Esophagus muscularis mucosa (tissue), 4 donors: Measurements from ENCODE around the gene HS6ST3. TPM values are rescaled to one million over a fixed set of nuclear protein-coding genes. Genes with fewer than 3 reads are reported as not detected.
A peak's percentile ranks its signal among the peaks of the same experiment; 100 is the strongest.

Source experiments
- DNase-seq: peaks from one replicate; pipeline ENCODE4 v3.0.0-alpha.2; 2017; ENCODE audit errors: extremely low spot score
- H3K27ac ChIP-seq, 4 donors: fragments of 200-600 bp; sonication (generic); replicated peaks in 1 of 4; 1 replicate in 3 of 4; 2 replicates in 1 of 4; pipeline ENCODE4 v1.5.1; 2016 to 2019; ENCODE audit warnings: mild to moderate bottlenecking in 1 of 4
- H3K27me3 ChIP-seq, 4 donors: fragments of 200-600 bp; sonication (generic); one replicate each; pipeline versions ENCODE4 v1.5.1 to v1.6.0; 2016 to 2019
- H3K36me3 ChIP-seq, 4 donors: fragments of 200-600 bp; sonication (generic); one replicate each; pipeline ENCODE4 v1.5.1; 2016 to 2019
- H3K4me1 ChIP-seq, 4 donors: fragments of 200-600 bp; sonication (generic); one replicate each; pipeline ENCODE4 v1.5.1; 2016 to 2019
- H3K4me3 ChIP-seq, 4 donors: fragments of 200-600 bp; sonication (generic); 1 replicate in 2 of 4; 2 replicates in 2 of 4; pipeline ENCODE4 v1.5.1; 2016 to 2019; ENCODE audit warnings: mild to moderate bottlenecking in 4 of 4, moderate library complexity in 1 of 4
- H3K9me3 ChIP-seq, 4 donors: fragments of 200-600 bp; sonication (generic); 1 replicate in 3 of 4; 2 replicates in 1 of 4; pipeline ENCODE4 v1.5.1; 2016 to 2019
- EP300 ChIP-seq: sonication (generic); formaldehyde crosslinking; IDR thresholded peaks from one replicate; pipeline ENCODE4 v1.6.1; 2017; ENCODE audit warnings: antibody characterized with exemption
- POLR2A ChIP-seq: fragments of 450-650 bp; IDR thresholded peaks from one replicate; pipeline ENCODE4 v1.6.1; 2017; ENCODE audit warnings: antibody characterized with exemption, moderate library complexity, mild to moderate bottlenecking, low read depth
- POLR2AphosphoS5 ChIP-seq, 2 donors: sonication (generic); formaldehyde crosslinking; IDR thresholded peaks; one replicate each; pipeline ENCODE4 v1.6.1; 2017; ENCODE audit warnings: antibody characterized with exemption in 2 of 2
- WGBS: methylation state at CpG from one replicate; pipeline ENCODE4 v1.1.5; 2018; 5-methylcytosine and 5-hydroxymethylcytosine counted together
- intact Hi-C: fragments of 100-400 bp; cut with DNase I; formaldehyde crosslinking; loops from one replicate; pipeline ENCODE4 v1.15.1; 2023
- total RNA-seq, 4 donors: library from RNA; depleted of rRNA; stranded (reverse); fragments of >200 nt; gene quantifications; one replicate each; pipeline versions ENCODE4 v1.1.0 to v1.2.1, GENCODE V29; 2016
- TF ChIP-seq, protein P1 (sequence below), 3 experiments: fragments of 200-600 bp in 2 of 3; fragments of 450-650 bp in 1 of 3; sonication (generic) in 2 of 3; IDR thresholded peaks; one replicate each; pipeline ENCODE4 v1.5.1; 2017 to 2019; ENCODE audit warnings: antibody characterized with exemption in 3 of 3, mild to moderate bottlenecking in 2 of 3, moderate library complexity in 1 of 3

Gene HS6ST3
- total RNA-seq, 4 donors from 2014 or later = 4.6 to 12.4 (median 7.9) TPM

DNA sequence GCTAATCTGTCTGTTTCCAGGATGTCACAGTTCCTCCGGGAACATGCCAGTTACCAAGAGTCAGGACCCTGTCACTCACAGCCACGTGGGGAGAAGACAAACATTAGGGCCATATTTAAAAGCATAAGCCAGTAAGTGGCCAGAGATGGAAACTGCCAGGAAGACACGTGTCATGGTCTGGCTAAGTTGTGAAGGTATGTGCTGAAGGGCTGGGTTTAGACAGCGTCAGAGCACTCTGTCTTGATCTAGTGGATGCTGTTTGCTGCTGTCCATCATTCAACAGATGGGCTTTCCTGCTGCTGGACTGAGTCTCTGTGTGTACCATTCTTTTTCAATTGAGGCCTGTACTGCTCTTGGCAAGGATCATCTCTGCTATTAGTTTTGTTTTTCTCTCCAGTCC, 128.6 kb downstream of the HS6ST3 start:
- Histone ChIP-seq H3K9me3 (no peaks in the 10 kb centered on the region), H3K27ac (peak overlapping the region in 3 of 4 donors; percentile 7 to 32 (median 17)), H3K27me3 (no peaks in the 10 kb centered on the region), H3K36me3 (no peaks in the 10 kb centered on the region), H3K4me1 (peaks cover 0 to 49% (median 12%) of the 10 kb centered on the region in 4 donors), H3K4me3 (no peak overlapping the region)
- intact Hi-C loops = no loop called here
- 64% methylated on average over 4 of the region's 4 CpGs for WGBS
- peak in 1 of 2 donors; percentile 17 for TF ChIP-seq POLR2AphosphoS5 (IDR thresholded peaks at IDR 0.05)
- TF ChIP-seq, protein P1, sequence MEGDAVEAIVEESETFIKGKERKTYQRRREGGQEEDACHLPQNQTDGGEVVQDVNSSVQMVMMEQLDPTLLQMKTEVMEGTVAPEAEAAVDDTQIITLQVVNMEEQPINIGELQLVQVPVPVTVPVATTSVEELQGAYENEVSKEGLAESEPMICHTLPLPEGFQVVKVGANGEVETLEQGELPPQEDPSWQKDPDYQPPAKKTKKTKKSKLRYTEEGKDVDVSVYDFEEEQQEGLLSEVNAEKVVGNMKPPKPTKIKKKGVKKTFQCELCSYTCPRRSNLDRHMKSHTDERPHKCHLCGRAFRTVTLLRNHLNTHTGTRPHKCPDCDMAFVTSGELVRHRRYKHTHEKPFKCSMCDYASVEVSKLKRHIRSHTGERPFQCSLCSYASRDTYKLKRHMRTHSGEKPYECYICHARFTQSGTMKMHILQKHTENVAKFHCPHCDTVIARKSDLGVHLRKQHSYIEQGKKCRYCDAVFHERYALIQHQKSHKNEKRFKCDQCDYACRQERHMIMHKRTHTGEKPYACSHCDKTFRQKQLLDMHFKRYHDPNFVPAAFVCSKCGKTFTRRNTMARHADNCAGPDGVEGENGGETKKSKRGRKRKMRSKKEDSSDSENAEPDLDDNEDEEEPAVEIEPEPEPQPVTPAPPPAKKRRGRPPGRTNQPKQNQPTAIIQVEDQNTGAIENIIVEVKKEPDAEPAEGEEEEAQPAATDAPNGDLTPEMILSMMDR (IDR thresholded peaks at IDR 0.05) = no peak
- no peak for DNase-seq

- Histone ChIP-seq H3K36me3 (no peaks in the 10 kb centered on the region), H3K4me1 (peaks cover 0 to 68% (median 14%) of the 10 kb centered on the region in 4 donors), H3K9me3 (no peaks in the 10 kb centered on the region), H3K27ac (peak overlapping the region in 3 of 4 donors; percentile 2 to 77 (median 68)), H3K4me3 (no peak overlapping the region), H3K27me3 (no peaks in the 10 kb centered on the region)
- intact Hi-C loops = no loop called here
- TF ChIP-seq EP300 = no peak
- TF ChIP-seq POLR2A = no peak
- no peak for TF ChIP-seq POLR2AphosphoS5 (IDR thresholded peaks at IDR 0.05)
- TF ChIP-seq, protein P1 (IDR thresholded peaks at IDR 0.05) = no peak
- DNase-seq = no peak
Measured at GRCh38 chr13:96221471-96221870, 131.6 kb downstream of the HS6ST3 start.

DNA sequence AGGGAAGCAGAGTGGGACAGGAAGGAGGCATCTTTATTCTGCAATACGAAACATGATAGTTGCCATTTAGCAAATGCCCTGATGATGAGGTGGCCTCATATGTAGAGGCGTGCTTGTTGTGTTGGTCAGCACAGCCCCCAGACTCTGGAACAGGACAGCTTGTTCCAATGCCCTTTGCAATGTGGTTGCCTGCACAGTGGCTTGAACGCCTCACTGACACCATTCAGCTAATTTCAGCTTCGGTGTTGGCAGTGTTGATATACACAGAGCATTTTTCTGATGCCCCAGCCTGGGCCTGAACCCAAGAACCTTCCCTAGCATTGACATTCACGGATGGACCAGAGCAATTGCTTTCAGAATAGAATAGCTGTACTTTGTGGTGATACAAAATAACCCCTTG, 133.3 kb downstream of the HS6ST3 start:
- WGBS = 73% methylated on average over 5 of the region's 5 CpGs
- no peak for DNase-seq
- Histone ChIP-seq H3K27me3 (no peaks in the 10 kb centered on the region), H3K4me1 (peaks cover 0 to 66% (median 14%) of the 10 kb centered on the region in 4 donors), H3K9me3 (no peaks in the 10 kb centered on the region), H3K27ac (peak overlapping the region; percentile 68 to 77 (median 70)), H3K4me3 (no peak overlapping the region), H3K36me3 (no peaks in the 10 kb centered on the region)
- intact Hi-C loops = no loop called here
- TF ChIP-seq, protein P1 (IDR thresholded peaks at IDR 0.05) = no peak
- TF ChIP-seq POLR2A (no peak), POLR2AphosphoS5 (IDR thresholded peaks at IDR 0.05) (peak; percentile 79 to 92), EP300 (peak; percentile 99)

DNA sequence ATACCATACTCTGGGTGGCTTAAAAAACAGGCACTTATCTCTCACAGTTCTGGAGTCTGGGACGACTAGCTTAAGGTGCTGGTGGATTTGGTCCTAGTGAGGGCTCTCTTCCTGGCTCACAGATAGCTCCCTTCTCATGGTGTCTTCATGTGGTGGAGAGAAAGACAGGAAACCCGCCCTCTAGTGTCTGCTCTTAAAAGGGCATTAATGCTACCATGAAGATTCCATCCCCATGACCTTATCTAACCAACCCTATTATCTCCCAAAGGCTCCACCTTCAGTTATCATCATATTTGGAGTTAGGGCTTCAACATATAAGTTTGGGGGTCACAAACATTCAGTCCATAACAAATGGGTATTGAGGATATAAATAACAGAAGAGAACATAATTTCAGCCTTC, 139.4 kb downstream of the HS6ST3 start:
- intact Hi-C loops = no loop called here
- Histone ChIP-seq H3K9me3 (no peaks in the 10 kb centered on the region), H3K27ac (no peak overlapping the region), H3K36me3 (no peaks in the 10 kb centered on the region), H3K27me3 (no peaks in the 10 kb centered on the region), H3K4me1 (peaks cover 0 to 10% (median 0%) of the 10 kb centered on the region in 4 donors), H3K4me3 (no peak overlapping the region)
- TF ChIP-seq POLR2AphosphoS5 (IDR thresholded peaks at IDR 0.05) = no peak
- TF ChIP-seq EP300 = no peak
- TF ChIP-seq, protein P1 (IDR thresholded peaks at IDR 0.05) = peak; percentile 7 to 34 (median 14)
- TF ChIP-seq POLR2A = no peak
- 27% methylated on average over 2 of the region's 2 CpGs for WGBS
- DNase-seq = no peak

GRCh38 chr13:96238241-96238640, 148.3 kb downstream of the HS6ST3 start:
- 79% methylated on average over 5 of the region's 5 CpGs for WGBS
- Histone ChIP-seq H3K9me3 (no peaks in the 10 kb centered on the region), H3K27me3 (no peaks in the 10 kb centered on the region), H3K4me1 (no peaks in the 10 kb centered on the region), H3K4me3 (no peak overlapping the region), H3K36me3 (no peaks in the 10 kb centered on the region), H3K27ac (no peak overlapping the region)
- TF ChIP-seq EP300 = no peak
- TF ChIP-seq POLR2A = no peak
- no peak for TF ChIP-seq POLR2AphosphoS5 (IDR thresholded peaks at IDR 0.05)
- TF ChIP-seq, protein P1 (IDR thresholded peaks at IDR 0.05) = no peak
- intact Hi-C loops = no loop called here
- no peak for DNase-seq
